GM12865 (cell line): ENCODE results near the gene FCRL6.

Experiments
- DNase-seq: peaks from one replicate; pipeline ENCODE4 v3.0.0; 2010; ENCODE audit warnings: low read depth
- H3K4me3 ChIP-seq: 2 replicates; pipeline ENCODE4 v1.5.1; 2011; ENCODE audit warnings: mild to moderate bottlenecking, low read depth, low read length, control low read depth
- CTCF ChIP-seq: IDR thresholded peaks from 2 replicates; pipeline ENCODE4 v1.5.1; 2011; ENCODE audit warnings: low read length, control low read depth, low read depth, inconsistent platforms; ENCODE audit not compliant: insufficient read depth; ENCODE audit errors: missing control alignments

FCRL6 gene

GRCh38 chr1:159860456-159860855 is 58.3 kb downstream of the FCRL6 start:
- no peak overlapping the region for H3K4me3 ChIP-seq
- TF ChIP-seq CTCF = no peak
- DNase-seq = no peak

DNA sequence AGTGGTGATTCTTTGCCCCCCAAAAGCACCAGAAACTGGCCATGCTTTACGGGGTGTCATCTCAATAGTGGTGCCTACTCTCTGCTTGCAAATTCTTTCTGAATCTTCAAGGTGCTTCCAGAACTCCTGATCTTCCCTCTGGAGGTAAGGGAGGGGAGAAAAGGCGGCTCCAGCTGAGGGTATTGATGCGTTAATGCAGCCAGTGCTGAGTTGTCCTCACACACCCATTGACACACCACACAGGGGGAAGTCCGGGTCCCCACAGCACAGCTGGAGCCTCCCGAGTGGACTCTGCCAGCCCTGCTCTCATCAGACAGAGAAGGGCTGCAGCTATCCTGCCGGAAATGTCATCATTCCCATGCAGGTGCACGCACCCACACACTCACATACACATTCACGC is 59.1 kb downstream of the FCRL6 start:
- DNase-seq = no peak
- TF ChIP-seq CTCF = no peak
- no peak overlapping the region for H3K4me3 ChIP-seq

- no peak for DNase-seq
- no peak for TF ChIP-seq CTCF
- no peak overlapping the region for H3K4me3 ChIP-seq
Measured at GRCh38 chr1:159862031-159862430, 59.9 kb downstream of the FCRL6 start.

DNA sequence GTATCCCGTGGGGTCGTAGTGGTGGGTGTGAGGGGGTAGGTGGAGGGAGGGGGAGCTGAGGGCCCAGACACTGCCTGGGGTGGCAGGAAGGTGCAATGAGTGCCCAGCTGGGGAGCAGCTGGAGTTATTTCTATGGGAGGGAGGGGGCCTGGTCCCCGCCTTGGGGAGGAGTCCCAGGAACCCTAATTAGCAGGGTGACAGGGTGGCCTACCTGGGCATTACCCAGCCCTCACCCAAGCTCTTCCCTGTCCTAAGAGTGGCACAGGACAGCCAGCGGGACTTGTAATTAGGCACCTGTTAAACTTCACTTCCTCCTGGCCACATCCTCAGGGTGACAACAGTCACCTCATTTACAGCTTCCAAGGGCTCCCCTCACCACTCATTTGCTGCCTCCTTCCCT is 60.4 kb downstream of the FCRL6 start, which contains the start of gene VSIG8:
TSS of gene VSIG8 (minus strand) at position 101 of the 400 bp plus-strand sequence. CDS start 136 bp downstream, outside the sequence.
- DNase-seq = no peak
- H3K4me3 ChIP-seq = no peak within 1 kb of the TSS
- no peak for TF ChIP-seq CTCF

DNA sequence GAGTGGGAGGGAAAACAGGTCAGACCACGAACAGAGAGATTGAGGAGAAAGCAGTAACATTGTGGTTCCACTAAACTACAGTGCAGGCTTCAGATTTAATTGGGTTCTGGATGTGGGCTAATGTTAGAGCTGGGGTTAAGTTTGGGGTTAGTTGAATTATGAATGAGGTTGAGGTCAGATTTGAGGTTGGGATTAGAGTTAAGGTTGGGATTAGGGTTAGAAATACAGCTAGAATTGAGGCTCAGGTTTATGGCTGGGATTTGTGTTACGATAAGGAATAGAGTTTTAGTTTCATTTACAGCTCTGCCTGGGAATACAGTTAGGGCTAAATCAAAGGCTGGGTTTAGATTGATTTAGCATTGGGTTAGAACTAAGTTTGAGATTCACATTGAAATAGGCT is 62.1 kb downstream of the FCRL6 start:
- TF ChIP-seq CTCF = no peak
- H3K4me3 ChIP-seq = no peak overlapping the region
- DNase-seq = no peak
